ENCODE measurements around the gene RPP30.

RPP30 gene

GRCh38 chr10:90916392-90917237 is 44.8 kb downstream of the RPP30 start:
- DNase-seq (ENCODE audit: low read depth in 2 of 2) = no peak

DNA sequence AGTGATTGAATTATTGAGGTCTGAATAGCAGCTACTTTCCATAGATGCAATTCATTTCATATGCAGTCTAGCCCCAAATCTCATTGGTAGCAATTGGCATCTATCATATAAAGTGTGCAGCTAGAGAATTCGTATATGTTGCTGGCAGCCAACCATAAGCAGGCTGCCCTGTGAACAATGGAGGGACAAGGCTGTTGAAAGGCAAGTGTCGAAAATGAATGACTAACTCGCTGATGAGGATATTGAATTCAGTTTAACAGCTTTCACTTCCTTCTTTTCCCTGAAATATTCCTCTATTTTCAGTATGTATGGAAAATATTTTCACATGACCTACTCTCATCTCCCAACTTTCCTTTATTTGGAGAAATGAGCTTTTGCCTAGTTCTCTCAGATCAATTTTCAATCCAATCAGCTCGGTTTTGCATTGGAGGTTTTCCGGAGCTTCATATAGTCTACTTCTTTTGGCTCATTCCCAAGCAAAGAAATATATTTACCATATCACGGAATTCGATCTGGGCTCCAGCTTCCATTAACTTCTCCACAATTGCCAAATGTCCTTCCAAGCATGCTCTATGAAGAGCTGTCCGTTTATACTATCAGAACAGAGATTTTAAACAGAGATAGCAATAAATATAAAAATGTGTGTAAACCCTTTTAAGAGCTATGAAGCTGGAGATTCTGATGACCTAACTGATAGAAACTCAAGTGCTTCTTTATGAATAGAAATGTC is 45.6 kb downstream of the RPP30 start:
- DNase-seq (ENCODE audit: low read depth in 2 of 2) = no peak

DNA sequence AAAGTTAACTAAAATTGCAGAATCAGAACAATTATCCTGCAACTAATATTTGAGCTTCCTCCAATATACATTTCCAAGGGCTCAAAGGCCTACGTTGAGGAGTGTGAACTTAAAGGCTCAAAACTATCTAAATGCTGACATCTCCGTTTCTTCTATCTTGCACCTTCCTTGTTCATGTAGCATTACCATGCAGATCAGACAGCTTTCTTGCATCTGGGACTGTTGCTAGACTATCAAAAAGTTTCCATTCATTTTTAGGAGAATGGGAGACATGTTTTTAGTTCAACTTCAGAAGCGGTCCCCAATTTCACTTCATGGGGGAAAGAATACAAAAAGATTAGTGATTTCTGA is 46.2 kb downstream of the RPP30 start:
- DNase-seq (ENCODE audit: low read depth in 2 of 2) = no peak

GRCh38 chr10:90919683-90920574 is 48.2 kb downstream of the RPP30 start:
- no peak for DNase-seq (ENCODE audit: low read depth in 2 of 2)

DNA sequence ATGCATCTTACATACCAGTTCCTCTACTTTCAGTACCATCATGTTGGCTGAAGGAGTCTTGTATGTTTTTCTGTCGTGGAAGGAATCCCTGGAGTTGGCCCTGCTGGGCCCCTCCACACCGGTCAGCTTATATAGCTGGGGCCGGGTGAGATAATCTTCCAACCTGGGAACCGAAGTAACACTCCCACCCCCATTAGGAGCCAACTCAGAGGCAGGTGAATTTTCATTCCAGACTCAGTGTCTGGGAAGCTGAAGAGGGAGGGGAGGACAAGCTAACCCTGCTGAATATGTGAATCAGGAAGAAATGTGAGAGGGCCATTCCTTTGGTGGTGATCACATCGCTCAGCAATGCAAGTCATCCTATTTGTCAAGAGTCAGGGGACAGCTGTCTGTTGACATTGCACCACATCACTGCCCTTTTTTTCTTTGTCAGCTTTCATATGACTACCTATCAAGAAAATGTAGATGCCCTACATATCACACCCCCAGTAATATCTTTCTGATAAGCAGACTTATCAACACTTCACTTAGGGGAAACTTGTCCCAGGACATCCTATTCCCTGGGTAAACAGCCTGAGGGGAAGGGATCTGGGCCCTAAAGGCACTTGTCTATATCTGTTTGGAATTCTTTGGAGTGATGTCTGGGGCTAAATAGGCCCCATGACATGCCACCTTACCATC is 49.4 kb downstream of the RPP30 start, which contains the start of gene ANKRD1:
Gene ANKRD1, minus strand, starts transcription at position 102 of the 681 bp plus-strand sequence. Its CDS starts 60 bp downstream, at position 42.
- DNase-seq (ENCODE audit: low read depth in 2 of 2) = no peak

- DNase-seq (ENCODE audit: low read depth in 2 of 2) = no peak
Measured at GRCh38 chr10:90921906-90922305, 50.1 kb downstream of the RPP30 start.

DNA sequence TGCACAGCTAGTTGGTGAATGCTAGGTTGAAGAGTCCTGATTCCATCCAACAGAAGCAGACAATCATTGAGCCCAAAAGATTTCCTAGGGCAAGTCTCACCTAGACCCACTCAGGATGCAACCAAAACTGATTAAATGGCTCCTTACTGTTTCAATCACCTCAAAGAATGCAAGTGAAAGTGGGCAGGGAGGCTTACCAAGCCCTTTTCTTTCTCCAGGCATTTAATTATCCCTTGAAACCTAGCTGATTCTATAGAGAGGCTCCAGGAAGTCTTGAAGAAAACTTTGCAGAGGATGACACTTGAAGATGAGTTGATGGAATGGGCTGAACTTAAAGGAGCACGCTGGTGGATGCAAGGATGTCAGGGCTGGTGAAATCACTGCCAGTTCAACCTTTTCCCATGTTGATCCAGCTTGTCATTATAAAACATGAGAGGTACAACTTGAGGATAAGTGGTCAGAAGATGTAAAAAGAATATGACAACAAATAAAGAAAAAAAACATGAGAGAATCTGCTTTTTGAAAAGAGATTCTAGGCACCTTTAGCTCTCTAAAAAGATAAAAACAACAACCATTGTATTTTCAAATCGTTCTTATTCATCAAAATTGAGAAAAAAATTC is 51.4 kb downstream of the RPP30 start:
- DNase-seq (ENCODE audit: low read depth in 2 of 2) = no peak

DNA sequence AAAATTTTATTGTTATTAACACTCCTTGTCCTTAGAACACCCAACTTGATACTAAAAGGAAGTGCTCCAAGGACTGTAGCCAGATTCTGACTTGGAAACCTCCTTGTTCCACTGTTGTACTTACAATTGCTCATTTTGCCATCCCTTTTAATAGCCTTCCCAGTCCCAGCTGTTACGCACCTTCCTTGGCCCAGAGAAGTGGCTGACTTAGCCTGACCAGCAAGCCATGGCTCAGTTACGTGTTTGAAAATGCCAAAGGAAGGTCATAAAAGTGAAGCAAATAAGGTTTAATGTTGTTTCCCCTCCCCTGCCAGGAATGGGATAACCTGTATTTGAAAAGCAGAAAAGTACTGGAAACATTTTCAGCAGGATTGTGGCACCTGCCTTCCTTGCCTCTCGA is 52.8 kb downstream of the RPP30 start:
- no peak for DNase-seq (ENCODE audit: low read depth in 2 of 2)

- DNase-seq (ENCODE audit: low read depth in 2 of 2) = no peak
Measured at GRCh38 chr10:90925079-90926029, 53.6 kb downstream of the RPP30 start.

DNA sequence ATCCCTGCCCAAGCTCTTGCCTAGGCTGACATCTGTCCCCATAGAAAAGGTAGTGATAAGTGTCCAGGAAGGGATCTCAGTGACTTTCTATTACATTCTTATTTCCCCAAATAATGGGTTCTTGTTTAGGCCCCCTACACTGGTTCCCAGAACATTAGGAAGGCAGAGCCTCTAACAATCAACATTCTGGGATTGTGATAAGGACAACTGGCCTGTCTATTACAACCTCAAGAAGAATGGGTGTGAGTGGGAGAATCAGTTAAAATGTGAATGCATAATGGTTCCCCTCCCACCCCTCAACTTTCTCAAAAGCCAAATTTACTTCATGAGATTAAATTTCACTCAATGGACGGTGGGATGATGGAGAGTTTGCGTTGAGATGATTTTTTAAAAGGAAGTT is 55.5 kb downstream of the RPP30 start:
- DNase-seq (ENCODE audit: low read depth in 2 of 2) = no peak

DNA sequence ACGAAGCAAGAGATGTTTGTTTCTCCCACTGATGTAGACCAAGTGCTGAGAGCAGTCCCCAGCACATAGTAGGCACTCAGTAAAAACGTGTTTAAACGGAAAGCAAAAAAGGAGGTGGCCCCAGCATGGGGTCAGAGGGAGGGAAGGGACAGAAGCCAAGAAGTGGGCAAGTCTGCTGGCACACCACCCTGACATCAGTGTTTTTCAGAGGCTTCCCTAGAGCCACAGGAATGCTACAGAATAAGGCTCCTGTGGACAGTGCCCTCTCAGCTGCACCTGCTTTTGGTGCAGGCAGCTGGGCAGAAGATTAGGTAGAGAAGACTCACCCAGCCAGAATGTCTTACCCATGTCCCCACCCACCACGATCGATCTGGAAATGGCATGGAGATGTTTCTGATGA is 57.4 kb downstream of the RPP30 start:
- no peak for DNase-seq (ENCODE audit: low read depth in 2 of 2)

DNA sequence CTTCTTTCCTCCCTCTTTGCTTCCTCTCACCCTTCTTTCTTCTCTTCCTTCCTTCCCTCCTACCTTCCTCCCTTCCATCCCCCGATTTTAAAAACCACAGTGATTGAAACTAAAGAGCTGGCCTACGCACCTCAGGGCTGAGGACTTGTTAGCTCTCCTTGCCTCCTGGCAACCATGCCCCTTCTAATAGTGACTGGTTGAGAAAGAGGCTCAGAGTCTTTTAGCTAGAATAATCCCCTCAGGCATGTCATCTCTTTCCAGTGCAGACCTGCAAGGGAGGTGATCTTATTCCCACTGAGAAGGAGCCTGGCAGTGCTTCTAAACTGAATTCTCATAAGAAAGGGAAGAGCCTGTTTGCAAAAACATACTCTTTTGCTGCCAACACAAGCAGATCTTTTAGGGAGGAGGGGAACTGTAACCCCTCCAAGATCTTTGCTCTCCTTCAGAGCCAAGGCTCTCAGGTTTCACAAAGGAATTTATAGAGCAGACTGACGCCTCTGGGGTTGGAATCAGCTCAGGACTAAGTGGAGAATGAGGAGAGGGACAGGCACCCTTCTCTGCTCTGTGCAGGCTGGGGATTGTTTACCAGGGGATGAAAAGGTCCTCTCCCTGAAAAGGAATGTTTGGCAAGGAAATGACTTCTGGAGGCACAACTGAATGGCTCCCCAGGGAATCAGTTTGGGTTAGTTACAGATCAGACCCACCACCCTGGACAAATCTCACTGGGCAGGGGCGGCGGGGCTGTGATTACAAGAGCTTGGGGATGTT is 58.5 kb downstream of the RPP30 start:
- no peak for DNase-seq (ENCODE audit: low read depth in 2 of 2)

DNA sequence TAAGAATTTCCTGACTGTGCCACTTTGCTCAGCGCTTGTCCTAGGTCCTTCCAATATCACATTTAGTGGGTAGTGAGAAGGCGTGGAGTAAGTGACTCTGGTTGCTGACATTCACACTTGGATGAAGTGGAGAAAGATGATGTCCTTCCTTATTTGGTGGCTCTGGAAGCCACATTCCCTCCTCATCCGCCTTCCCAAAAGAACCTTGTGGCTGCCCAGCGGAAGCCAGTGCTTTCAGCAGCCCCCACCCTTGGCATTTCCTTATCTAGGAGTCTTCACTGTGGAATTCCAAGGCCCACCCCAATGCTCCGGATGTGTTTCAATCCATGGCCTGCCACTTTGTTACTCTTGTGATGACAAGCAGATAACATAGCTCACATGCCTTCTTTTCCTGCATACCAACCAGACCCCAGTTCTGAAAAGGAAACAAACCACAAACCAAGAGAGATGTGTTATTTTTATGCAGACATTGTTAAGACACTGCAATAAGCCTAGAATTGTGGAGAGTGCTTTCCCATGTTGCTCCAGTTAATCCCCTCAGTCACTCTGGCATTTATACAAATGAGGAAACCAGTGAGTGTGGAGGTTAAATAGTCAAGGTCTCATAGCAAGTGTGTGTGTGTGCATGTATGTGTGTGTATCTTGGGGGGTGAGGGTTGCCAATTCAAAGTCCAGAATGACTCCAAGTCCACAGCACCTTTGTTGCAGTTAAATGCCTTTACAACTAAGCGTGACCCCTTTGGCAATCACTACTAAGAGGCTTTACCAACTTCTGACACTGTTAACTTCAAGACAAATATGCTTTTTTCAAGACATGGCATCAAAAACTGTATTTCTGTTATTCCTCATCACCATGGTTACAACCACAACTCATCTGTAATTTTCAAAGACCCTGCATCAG is 59.4 kb downstream of the RPP30 start:
- no peak for DNase-seq (ENCODE audit: low read depth in 2 of 2)

DNA sequence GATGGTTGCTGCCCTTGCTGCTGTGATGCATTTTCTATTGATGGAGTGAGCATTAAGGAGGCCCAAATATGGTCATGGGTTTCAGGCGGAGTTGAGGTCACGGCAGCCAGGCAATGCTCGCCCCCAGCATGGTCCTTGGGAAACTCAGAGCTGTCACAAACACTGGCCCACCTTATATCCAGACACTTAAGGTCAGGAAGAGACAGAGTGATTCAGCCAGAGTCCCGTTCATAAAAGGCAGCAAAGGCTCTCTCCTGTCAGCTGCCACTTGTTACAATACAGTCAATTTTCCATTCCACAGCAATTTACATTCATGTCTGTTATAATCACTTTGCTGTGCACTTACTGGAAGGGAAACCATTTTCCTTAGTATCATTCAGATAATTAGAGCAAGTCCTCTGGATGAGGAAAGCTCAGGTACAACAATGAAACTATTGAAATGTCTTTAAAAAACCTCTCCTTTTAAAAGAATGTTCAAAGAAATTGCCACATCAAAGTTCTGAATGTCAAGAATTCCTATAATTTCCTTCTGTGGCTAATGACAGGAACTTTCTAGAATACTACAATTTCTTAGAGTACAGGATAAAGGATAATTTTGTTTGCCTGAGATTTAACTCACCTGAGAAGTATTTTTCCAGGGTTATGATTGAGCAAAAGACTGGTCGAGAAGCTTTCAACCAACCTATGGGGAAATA is 64.0 kb downstream of the RPP30 start:
- DNase-seq (ENCODE audit: low read depth in 2 of 2) = no peak

DNA sequence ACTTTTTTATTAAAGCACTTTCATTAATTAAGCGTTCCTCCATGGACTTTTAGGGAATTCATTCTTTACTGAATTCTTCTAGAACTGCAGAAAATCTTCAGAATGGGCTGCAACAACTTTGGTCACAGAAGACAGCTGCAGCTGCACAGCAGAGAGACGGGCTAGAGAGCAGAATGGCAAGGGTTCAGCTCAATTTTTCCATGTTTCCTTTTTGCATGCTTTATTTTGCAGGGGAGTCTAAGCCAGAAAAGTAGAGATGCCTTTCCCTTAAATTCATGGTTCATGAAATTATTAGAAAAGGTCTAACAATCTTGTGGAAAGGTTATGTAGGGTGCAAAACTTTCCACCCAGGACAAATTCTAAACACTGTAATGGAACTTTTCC is 64.5 kb downstream of the RPP30 start:
- no peak for DNase-seq (ENCODE audit: low read depth in 2 of 2)

DNA sequence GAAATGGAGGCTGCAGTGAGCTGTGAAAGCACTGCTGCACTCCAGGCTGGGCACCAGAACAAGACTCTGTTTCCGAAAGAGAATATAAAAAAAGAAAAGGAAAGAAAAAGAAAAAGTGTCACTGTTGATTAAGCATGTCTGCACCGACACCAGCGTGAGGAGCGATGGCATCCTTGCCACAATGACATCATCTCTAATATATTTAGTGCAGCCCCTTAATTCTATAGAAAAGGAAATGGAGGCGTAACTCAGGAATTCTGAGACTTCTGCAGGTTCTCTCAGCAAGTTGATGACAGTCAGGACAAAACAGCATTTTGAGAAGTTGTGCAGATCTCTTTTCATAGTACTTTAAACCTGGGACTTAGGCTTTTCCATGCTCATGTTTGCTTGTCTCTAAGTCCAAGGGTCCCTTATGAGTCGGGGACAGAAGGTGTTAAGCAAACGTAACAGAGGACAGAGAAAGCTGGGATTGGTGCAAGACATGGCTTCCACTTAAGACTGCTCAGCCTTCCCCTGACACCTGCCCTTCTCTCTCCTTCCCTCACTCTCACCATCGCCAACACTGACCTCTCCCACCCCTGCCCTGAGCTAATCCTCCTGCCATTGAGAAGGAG is 66.0 kb downstream of the RPP30 start:
- no peak for DNase-seq (ENCODE audit: low read depth in 2 of 2)

DNA sequence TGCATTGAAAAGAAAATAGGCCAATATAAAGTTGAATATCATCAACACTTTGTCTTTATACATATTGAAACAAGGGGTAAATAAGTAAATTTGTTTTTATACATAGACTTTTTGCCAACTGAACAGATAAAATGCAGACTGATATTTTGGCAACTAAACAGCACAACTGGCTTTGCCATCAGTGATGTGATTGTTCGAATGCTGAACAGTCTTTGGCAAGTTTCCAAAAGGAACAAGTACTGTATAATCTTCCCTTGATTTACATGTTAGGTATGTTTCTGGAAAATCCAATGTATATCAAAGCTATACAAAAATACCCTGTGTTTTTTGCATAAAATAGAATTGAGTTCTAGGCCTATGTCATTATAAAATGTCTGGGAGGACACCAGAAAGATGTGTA is 67.3 kb downstream of the RPP30 start:
- DNase-seq (ENCODE audit: low read depth in 2 of 2) = no peak

Measured in stimulated activated CD8-positive, alpha-beta memory T cell treated with anti-CD3 and anti-CD28 coated beads, Interleukin-2, amount 100 ng/mL, for 1 hour (primary cell).